ENCODE data around the gene IYD.

The IYD gene, protein sequence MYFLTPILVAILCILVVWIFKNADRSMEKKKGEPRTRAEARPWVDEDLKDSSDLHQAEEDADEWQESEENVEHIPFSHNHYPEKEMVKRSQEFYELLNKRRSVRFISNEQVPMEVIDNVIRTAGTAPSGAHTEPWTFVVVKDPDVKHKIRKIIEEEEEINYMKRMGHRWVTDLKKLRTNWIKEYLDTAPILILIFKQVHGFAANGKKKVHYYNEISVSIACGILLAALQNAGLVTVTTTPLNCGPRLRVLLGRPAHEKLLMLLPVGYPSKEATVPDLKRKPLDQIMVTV

GRCh38 chr6:150368762-150369161 is at the start of gene IYD:
TSS of gene IYD (plus strand) at chr6:150369012. CDS start at chr6:150369032, 20 bp downstream.
- TF ChIP-seq, protein P1, sequence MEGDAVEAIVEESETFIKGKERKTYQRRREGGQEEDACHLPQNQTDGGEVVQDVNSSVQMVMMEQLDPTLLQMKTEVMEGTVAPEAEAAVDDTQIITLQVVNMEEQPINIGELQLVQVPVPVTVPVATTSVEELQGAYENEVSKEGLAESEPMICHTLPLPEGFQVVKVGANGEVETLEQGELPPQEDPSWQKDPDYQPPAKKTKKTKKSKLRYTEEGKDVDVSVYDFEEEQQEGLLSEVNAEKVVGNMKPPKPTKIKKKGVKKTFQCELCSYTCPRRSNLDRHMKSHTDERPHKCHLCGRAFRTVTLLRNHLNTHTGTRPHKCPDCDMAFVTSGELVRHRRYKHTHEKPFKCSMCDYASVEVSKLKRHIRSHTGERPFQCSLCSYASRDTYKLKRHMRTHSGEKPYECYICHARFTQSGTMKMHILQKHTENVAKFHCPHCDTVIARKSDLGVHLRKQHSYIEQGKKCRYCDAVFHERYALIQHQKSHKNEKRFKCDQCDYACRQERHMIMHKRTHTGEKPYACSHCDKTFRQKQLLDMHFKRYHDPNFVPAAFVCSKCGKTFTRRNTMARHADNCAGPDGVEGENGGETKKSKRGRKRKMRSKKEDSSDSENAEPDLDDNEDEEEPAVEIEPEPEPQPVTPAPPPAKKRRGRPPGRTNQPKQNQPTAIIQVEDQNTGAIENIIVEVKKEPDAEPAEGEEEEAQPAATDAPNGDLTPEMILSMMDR (conservative IDR thresholded peaks at IDR 0.05; ENCODE audit: low read length) = no peak
- TF ChIP-seq EZH2phosphoT487 (IDR thresholded peaks at IDR 0.05; ENCODE audit: borderline replicate concordance) = no peak
- no peaks in the 10 kb centered on the region for H3K27me3 ChIP-seq (ENCODE audit: insufficient read depth, low read length, poor library complexity, severe bottlenecking)
- H3K9me2 ChIP-seq (replicated peaks; ENCODE audit: low read depth, low read length) = no peaks in the 10 kb centered on the region
- H3F3A ChIP-seq (ENCODE audit: low read depth) = no peaks in the 10 kb centered on the region
- no peaks in the 10 kb centered on the region for H3K4me1 ChIP-seq (ENCODE audit: insufficient read depth, low read length, poor library complexity, severe bottlenecking)
- no peaks in the 10 kb centered on the region for H3K9me3 ChIP-seq (ENCODE audit: insufficient read depth, low read depth, low read length)
- H4K20me1 ChIP-seq (ENCODE audit: insufficient read depth, low read length, poor library complexity, severe bottlenecking) = no peaks in the 10 kb centered on the region
- H3K36me3 ChIP-seq (ENCODE audit: insufficient read depth, low read length) = no peaks in the 10 kb centered on the region
- H3K4me2 ChIP-seq (ENCODE audit: low read depth, low read length, poor library complexity, severe bottlenecking) = no peak within 1 kb of the TSS
- H3K79me2 ChIP-seq (ENCODE audit: insufficient read depth, low read length) = no peaks in the 10 kb centered on the region
- H2AFZ ChIP-seq (ENCODE audit: low read length) = no peak within 1 kb of the TSS
- no peak within 1 kb of the TSS for H3K4me3 ChIP-seq (ENCODE audit: low read length, poor library complexity, severe bottlenecking)
- no peak within 1 kb of the TSS for H3K9ac ChIP-seq (ENCODE audit: low read depth, low read length, poor library complexity, severe bottlenecking)

- TF ChIP-seq, protein P1 (conservative IDR thresholded peaks at IDR 0.05; ENCODE audit: low read length) = no peak
- TF ChIP-seq EZH2phosphoT487 (IDR thresholded peaks at IDR 0.05; ENCODE audit: borderline replicate concordance) = no peak
- Histone ChIP-seq H4K20me1 (ENCODE audit: insufficient read depth, low read length, poor library complexity, severe bottlenecking) (no peaks in the 10 kb centered on the region), H2AFZ (ENCODE audit: low read length) (no peak overlapping the region), H3K9ac (ENCODE audit: low read depth, low read length, poor library complexity, severe bottlenecking) (no peak overlapping the region), H3K9me2 (replicated peaks; ENCODE audit: low read depth, low read length) (no peaks in the 10 kb centered on the region), H3K79me2 (ENCODE audit: insufficient read depth, low read length) (no peaks in the 10 kb centered on the region), H3K4me3 (ENCODE audit: low read length, poor library complexity, severe bottlenecking) (no peak overlapping the region), H3K9me3 (ENCODE audit: insufficient read depth, low read depth, low read length) (peaks cover 4% of the 10 kb centered on the region; the same call in 1 of the 2 replicates), H3K27me3 (ENCODE audit: insufficient read depth, low read length, poor library complexity, severe bottlenecking) (no peaks in the 10 kb centered on the region), H3K4me1 (ENCODE audit: insufficient read depth, low read length, poor library complexity, severe bottlenecking) (peaks cover 11% of the 10 kb centered on the region), H3K36me3 (ENCODE audit: insufficient read depth, low read length) (no peaks in the 10 kb centered on the region), H3K4me2 (ENCODE audit: low read depth, low read length, poor library complexity, severe bottlenecking) (no peak overlapping the region), H3F3A (ENCODE audit: low read depth) (no peaks in the 10 kb centered on the region)
These were observed 48.9 kb upstream of the IYD start for GRCh38 chr6:150319924-150320323.

GRCh38 chr6:150320442-150320841 is 48.4 kb upstream of the IYD start:
- no peaks in the 10 kb centered on the region for H3F3A ChIP-seq (ENCODE audit: low read depth)
- no peaks in the 10 kb centered on the region for H4K20me1 ChIP-seq (ENCODE audit: insufficient read depth, low read length, poor library complexity, severe bottlenecking)
- H3K9me2 ChIP-seq (replicated peaks; ENCODE audit: low read depth, low read length) = no peaks in the 10 kb centered on the region
- H3K4me3 ChIP-seq (ENCODE audit: low read length, poor library complexity, severe bottlenecking) = no peak overlapping the region
- H3K9ac ChIP-seq (ENCODE audit: low read depth, low read length, poor library complexity, severe bottlenecking) = no peak overlapping the region
- no peaks in the 10 kb centered on the region for H3K9me3 ChIP-seq (ENCODE audit: insufficient read depth, low read depth, low read length)
- no peak overlapping the region for H3K4me2 ChIP-seq (ENCODE audit: low read depth, low read length, poor library complexity, severe bottlenecking)
- H2AFZ ChIP-seq (ENCODE audit: low read length) = no peak overlapping the region
- H3K79me2 ChIP-seq (ENCODE audit: insufficient read depth, low read length) = no peaks in the 10 kb centered on the region
- peaks cover 16% of the 10 kb centered on the region for H3K4me1 ChIP-seq (ENCODE audit: insufficient read depth, low read length, poor library complexity, severe bottlenecking)
- no peaks in the 10 kb centered on the region for H3K27me3 ChIP-seq (ENCODE audit: insufficient read depth, low read length, poor library complexity, severe bottlenecking)
- no peaks in the 10 kb centered on the region for H3K36me3 ChIP-seq (ENCODE audit: insufficient read depth, low read length)
- TF ChIP-seq, protein P1 (conservative IDR thresholded peaks at IDR 0.05; ENCODE audit: low read length) = no peak
- no peak for TF ChIP-seq EZH2phosphoT487 (IDR thresholded peaks at IDR 0.05; ENCODE audit: borderline replicate concordance)

Data from Loucy (cell line).